HG03097 (cell line): ENCODE results near the gene SERPINB10.

Source experiments
- ATAC-seq: cut with Tn5 transposase; IDR thresholded peaks from one replicate; pipeline ENCODE4 v1.9.1; 2021; ENCODE audit not compliant: unreplicated experiment, low FRiP score

SERPINB10 gene

GRCh38 chr18:63977040-63977439, 69.3 kb downstream of the SERPINB10 start:
- ATAC-seq = no peak

- ATAC-seq = peak; percentile 46
Observed at GRCh38 chr18:63979409-63979920, 71.7 kb downstream of the SERPINB10 start.

GRCh38 chr18:63980027-63980426, 72.3 kb downstream of the SERPINB10 start:
- no peak for ATAC-seq

- no peak for ATAC-seq
Observed at GRCh38 chr18:63980896-63981460, 73.2 kb downstream of the SERPINB10 start.

GRCh38 chr18:63981719-63982118, 74.0 kb downstream of the SERPINB10 start:
- ATAC-seq = no peak

GRCh38 chr18:63982361-63982760, 74.6 kb downstream of the SERPINB10 start:
- no peak for ATAC-seq
